Neutrophil (primary cell): Measurements from ENCODE around the gene ADAMTS2.

Experiments
- H3K27ac ChIP-seq: fragments of 200-600 bp; sonication (generic); 2 replicates; pipeline ENCODE4 v1.5.1; 2016; ENCODE audit warnings: mild to moderate bottlenecking, moderate library complexity
- H3K27me3 ChIP-seq: fragments of 200-600 bp; sonication (generic); 2 replicates; pipeline ENCODE4 v1.6.0; 2016; ENCODE audit warnings: mild to moderate bottlenecking
- H3K36me3 ChIP-seq: fragments of 200-600 bp; sonication (generic); 2 replicates; pipeline ENCODE4 v1.5.1; 2017
- H3K4me1 ChIP-seq, 2 experiments: fragments of 200-600 bp in 1 of 2; sonication (generic) in 1 of 2; 1 replicate in 1 of 2; 2 replicates in 1 of 2; pipeline versions ENCODE4 v1.5.1 to v1.6.1; 2013 to 2016; ENCODE audit warnings: low read depth in 1 of 2, low read length in 1 of 2, mild to moderate bottlenecking in 1 of 2, moderate library complexity in 1 of 2; ENCODE audit not compliant: control insufficient read depth in 1 of 2, insufficient read depth in 1 of 2
- H3K4me3 ChIP-seq, 2 experiments: fragments of 200-600 bp in 1 of 2; sonication (generic) in 1 of 2; 1 replicate in 1 of 2; 2 replicates in 1 of 2; pipeline ENCODE4 v1.5.1; 2013 to 2016; ENCODE audit warnings: low read depth in 1 of 2, low read length in 1 of 2, mild to moderate bottlenecking in 1 of 2, moderate library complexity in 1 of 2
- H3K9me3 ChIP-seq: fragments of 200-600 bp; sonication (generic); 2 replicates; pipeline ENCODE4 v1.5.1; 2016
- CTCF ChIP-seq: fragments of 200-600 bp; sonication (generic); IDR thresholded peaks from 2 replicates; pipeline ENCODE4 v1.5.1; 2016; ENCODE audit warnings: antibody characterized with exemption

The ADAMTS2 gene

GRCh38 chr5:179148703-179149170 lies 196.5 kb downstream of the ADAMTS2 start:
- no peaks in the 10 kb centered on the region for H3K36me3 ChIP-seq

GRCh38 chr5:179147991-179148702 lies 197.1 kb downstream of the ADAMTS2 start:
- no peak overlapping the region for H3K4me3 ChIP-seq
- H3K27ac ChIP-seq = no peak overlapping the region
- no peaks in the 10 kb centered on the region for H3K27me3 ChIP-seq
- H3K4me1 ChIP-seq = no peaks in the 10 kb centered on the region
- no peaks in the 10 kb centered on the region for H3K36me3 ChIP-seq
- no peaks in the 10 kb centered on the region for H3K9me3 ChIP-seq
- no peak for TF ChIP-seq CTCF

More at GRCh38 chr5:179148703-179149170, 196.5 kb downstream of the ADAMTS2 start:
- no peaks in the 10 kb centered on the region for H3K27me3 ChIP-seq
- H3K9me3 ChIP-seq = no peaks in the 10 kb centered on the region
- no peak overlapping the region for H3K4me3 ChIP-seq
- TF ChIP-seq CTCF = no peak
- H3K4me1 ChIP-seq = no peaks in the 10 kb centered on the region
- H3K27ac ChIP-seq = no peak overlapping the region

GRCh38 chr5:179146277-179146676 lies 199.0 kb downstream of the ADAMTS2 start:
- no peak for TF ChIP-seq CTCF
- Histone ChIP-seq H3K4me3 (no peak overlapping the region), H3K27ac (no peak overlapping the region), H3K27me3 (no peaks in the 10 kb centered on the region), H3K36me3 (no peaks in the 10 kb centered on the region), H3K4me1 (no peaks in the 10 kb centered on the region), H3K9me3 (no peaks in the 10 kb centered on the region)

- H3K4me1 ChIP-seq = no peaks in the 10 kb centered on the region
- no peak overlapping the region for H3K4me3 ChIP-seq
- H3K36me3 ChIP-seq = no peaks in the 10 kb centered on the region
- no peaks in the 10 kb centered on the region for H3K27me3 ChIP-seq
- no peaks in the 10 kb centered on the region for H3K9me3 ChIP-seq
- TF ChIP-seq CTCF = no peak
- no peak overlapping the region for H3K27ac ChIP-seq
Observed at GRCh38 chr5:179143446-179143845, 201.8 kb downstream of the ADAMTS2 start.

GRCh38 chr5:179142434-179143198 lies 202.6 kb downstream of the ADAMTS2 start:
- no peaks in the 10 kb centered on the region for H3K36me3 ChIP-seq
- no peak overlapping the region for H3K4me3 ChIP-seq
- H3K27ac ChIP-seq = no peak overlapping the region
- TF ChIP-seq CTCF = no peak
- H3K27me3 ChIP-seq = no peaks in the 10 kb centered on the region
- H3K4me1 ChIP-seq = no peaks in the 10 kb centered on the region
- H3K9me3 ChIP-seq = no peaks in the 10 kb centered on the region
